Superior temporal gyrus (tissue), 1 donor: ENCODE data around the gene DHDH.
A peak's percentile ranks its signal among the peaks of the same experiment; 100 is the strongest.
"Not testable (repeated sequence)": the region's sequence is repeated elsewhere in the genome, so short reads cannot be mapped to it uniquely, and the experiment has no call there.

Source experiments
- DNase-seq: peaks from one replicate; pipeline ENCODE4 v3.0.0-alpha.2; 2016; ENCODE audit errors: extremely low spot score

The DHDH gene

DNA sequence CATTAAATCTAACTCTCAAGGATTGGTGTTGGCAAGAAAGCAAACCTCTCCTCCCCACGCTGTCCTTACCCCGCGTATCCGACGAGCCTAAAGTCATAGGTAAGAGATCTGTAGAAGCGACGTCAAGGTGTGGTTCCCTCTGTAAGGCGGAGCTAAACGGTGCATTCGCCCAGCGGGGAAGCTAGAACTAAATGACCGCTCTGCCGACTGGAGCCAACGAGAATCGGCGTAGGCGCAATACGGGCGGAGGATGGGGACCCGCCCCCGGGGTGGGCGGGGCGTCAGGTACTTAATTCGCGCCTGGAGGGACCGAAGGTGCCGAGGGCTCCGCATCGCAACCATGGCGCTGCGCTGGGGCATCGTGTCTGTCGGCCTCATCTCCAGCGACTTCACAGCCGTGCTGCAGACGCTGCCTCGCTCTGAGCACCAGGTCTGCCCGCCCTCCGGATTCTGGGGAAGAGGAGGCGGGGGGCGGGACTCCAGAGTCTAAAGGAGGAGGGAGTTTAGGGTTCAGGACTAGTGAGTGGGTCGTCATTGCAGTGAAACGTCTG is at the start of gene DHDH:
TSS of gene DHDH (plus strand) at position 318 of the 551 bp plus-strand sequence. CDS start at position 341, 23 bp downstream.
- DNase-seq, result peak; percentile 55

DNA sequence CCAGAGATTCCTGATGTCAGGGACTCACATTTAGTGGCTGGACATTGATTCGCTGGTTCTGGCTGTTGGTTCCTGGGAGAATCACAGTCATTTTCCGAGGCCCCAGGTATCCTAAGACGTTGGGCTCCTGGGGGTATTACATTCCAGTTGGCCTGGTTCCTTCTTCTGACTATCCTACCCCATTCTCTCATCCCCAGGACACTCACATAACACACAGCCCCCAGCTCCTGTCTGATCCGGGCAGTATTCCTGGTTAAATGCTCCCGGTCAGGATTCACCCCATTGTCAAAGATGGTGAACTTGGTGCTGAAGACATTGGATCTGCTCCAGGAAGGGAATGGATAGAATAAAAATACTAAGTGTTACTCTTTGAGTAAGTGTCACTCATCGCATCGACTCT is 49.8 kb upstream of the DHDH start:
- no peak for DNase-seq

- DNase-seq, result no peak
These were observed 45.5 kb upstream of the DHDH start for GRCh38 chr19:48887861-48888612.

DNA sequence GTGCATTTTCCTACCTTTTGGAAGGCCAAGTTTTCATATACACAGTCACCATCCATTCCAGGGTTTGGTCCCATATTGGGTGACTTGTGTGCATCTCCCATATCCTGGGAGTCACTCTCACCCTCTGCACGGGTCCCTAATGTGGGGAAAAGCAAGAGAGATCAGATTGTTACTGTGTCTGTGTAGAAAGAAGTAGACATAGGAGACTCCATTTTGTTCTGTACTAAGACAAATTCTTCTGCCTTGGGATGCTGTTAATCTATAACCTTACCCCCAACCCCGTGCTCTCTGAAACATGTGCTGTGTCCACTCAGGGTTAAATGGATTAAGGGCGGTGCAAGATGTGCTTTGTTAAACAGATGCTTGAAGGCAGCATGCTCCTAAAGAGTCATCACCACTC is 44.0 kb upstream of the DHDH start:
- not testable (repeated sequence) for DNase-seq

GRCh38 chr19:48890551-48890950 is 42.9 kb upstream of the DHDH start:
- DNase-seq, result no peak

DNA sequence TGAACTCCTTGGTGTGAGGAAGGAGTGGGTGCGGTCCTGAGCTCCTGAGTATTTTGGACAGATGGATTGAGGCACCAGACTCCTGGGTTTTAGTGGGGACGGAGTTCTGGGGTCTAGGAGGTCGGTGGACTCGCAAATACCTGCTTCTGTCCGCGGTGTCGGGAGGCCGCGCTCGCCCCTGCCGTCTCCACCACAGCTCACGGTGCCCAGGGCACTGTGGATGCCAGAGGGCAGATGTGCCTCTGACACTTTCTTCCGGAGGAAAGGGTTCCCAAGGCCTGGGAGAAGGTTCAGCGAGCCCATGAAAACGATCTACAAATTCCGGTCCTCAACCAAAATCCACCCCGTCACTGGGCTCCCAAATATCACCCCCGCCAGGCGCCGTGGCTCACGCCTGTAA is 38.3 kb upstream of the DHDH start:
- no peak for DNase-seq

DNA sequence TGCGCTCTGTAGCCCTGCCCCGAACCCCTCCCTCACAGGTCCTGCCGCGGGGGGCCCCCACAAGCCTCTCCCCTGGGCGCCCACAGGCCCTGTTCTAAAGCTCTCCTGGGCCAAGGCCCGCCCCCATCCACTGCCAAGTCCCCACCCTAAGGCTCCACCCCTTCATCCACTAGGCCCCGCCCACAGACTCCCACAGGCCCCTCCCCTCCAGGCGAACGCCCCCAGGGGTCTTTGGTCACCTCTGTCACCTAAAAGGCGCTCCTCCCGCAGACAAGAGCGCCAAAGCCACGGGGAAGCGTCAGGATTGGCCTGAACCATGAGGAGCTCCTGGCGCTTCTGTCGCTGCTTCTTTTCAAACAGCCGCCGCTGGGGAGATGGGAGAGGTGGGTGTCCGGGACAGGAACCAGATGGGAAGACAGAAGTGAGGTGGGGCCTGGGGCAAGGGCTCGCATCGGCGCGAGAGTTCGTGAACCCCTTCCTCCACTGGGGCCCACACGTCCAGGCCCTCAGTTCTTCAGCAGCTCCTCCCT is 37.2 kb upstream of the DHDH start:
- DNase-seq, result no peak

- DNase-seq, result no peak
These were observed 36.3 kb upstream of the DHDH start for GRCh38 chr19:48897181-48897580.

- not testable (repeated sequence) for DNase-seq
These were observed 34.1 kb upstream of the DHDH start for GRCh38 chr19:48899386-48899749.

DNA sequence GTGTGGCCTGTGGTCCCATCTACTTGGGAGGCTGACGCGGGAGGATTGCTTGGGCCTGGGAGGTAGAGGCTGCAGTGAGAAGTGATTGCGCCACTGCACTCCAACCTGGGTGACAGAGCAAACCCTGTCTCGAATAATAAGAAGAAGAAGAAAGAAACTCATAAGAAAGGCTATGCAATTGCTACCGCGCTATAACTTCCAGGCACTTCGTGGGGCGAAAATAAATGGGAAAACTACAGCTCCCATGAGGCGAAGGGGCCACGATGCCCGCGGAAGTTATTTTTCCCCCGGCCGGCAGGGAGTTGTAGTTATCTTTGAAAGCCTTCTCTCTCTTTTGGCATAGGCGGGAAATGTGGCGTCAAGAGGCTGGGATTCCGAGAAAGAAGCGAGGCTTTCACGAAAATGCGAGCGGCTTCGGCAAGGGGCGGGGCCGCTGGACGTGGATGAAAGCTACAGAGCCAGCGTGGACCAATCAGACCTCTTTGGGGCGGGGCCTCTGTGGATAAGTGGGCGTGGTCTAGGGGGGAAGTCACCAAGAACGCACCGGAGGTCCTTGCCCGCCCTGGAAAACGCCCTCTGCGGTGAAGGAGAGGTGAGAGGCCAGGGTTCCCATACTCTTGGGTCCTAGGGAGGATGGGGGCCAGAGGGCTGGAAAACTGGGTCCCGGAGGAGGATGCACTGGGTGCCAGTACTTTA is 33.6 kb upstream of the DHDH start, which contains the start of gene NUCB1:
TSS of gene NUCB1 (plus strand) at position 532 of the 696 bp plus-strand sequence. CDS start 485 bp downstream, outside the sequence.
- DNase-seq, result peak; percentile 99

- DNase-seq, result peak; percentile 26
These were observed 32.8 kb upstream of the DHDH start for GRCh38 chr19:48900477-48901406.

DNA sequence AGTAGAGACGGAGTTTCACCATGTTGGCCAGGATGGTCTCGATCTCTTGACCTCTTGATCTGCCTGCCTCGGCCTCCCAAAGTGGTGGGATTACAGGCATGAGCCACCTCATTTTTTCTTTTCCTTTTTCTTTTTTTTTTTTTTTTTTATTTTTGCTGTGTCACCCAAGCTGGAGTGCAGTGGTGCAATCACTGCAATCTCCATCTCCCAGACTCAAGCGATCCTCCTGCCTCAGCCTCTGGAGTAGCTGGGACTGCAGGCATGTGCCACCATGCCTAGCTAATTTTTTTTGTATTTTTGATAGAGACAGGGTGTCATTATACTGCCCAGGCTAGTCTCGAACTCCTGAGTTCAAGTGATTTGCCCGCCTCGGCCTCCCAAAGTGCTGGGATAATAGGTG is 31.2 kb upstream of the DHDH start:
- DNase-seq, result not testable (repeated sequence)

GRCh38 chr19:48903788-48904187 is 29.7 kb upstream of the DHDH start:
- DNase-seq, result not testable (repeated sequence)

- DNase-seq, result no peak
These were observed 27.8 kb upstream of the DHDH start for GRCh38 chr19:48905664-48906063.

DNA sequence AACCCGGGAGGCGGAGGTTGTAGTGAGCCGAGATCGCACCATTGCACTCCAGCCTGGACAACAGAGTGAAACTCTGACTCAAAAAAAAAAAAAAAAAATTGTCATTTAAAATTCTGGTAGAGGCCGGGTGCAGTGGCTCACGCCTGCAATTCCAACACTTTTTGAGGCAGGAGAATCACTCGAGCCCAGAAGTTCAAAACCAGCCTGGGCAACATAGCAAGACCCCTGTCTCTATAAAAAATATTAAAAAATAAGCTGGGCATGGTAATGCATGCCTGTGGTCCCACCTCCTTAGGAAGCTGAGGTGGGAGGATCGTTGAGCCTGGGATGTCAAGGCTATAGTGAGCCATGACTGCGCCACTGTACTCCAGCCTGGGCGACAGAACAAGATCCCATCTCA is 27.2 kb upstream of the DHDH start:
- no peak for DNase-seq

GRCh38 chr19:48907671-48908070 is 25.8 kb upstream of the DHDH start:
- no peak for DNase-seq

- DNase-seq, result not testable (repeated sequence)
These were observed 23.9 kb upstream of the DHDH start for GRCh38 chr19:48909424-48910077.

DNA sequence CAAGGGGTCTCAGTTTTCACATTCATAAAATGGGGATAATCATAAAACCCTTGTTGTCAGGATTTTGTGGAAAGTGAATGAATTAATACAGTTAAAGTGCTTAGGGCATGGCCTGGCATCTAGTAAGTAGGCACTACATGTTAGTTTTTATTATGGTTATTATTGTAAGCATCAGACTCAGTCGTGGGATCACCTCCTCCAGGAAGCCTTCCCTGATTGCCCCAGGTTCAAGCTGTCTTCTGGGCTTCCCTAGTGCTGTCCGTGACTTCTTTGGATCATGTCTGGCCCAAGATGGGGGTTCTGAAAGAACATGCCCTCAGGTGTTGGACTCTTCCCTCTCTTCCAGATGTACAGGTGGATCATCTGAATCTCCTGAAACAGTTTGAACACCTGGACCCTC is 22.7 kb upstream of the DHDH start:
- no peak for DNase-seq

DNA sequence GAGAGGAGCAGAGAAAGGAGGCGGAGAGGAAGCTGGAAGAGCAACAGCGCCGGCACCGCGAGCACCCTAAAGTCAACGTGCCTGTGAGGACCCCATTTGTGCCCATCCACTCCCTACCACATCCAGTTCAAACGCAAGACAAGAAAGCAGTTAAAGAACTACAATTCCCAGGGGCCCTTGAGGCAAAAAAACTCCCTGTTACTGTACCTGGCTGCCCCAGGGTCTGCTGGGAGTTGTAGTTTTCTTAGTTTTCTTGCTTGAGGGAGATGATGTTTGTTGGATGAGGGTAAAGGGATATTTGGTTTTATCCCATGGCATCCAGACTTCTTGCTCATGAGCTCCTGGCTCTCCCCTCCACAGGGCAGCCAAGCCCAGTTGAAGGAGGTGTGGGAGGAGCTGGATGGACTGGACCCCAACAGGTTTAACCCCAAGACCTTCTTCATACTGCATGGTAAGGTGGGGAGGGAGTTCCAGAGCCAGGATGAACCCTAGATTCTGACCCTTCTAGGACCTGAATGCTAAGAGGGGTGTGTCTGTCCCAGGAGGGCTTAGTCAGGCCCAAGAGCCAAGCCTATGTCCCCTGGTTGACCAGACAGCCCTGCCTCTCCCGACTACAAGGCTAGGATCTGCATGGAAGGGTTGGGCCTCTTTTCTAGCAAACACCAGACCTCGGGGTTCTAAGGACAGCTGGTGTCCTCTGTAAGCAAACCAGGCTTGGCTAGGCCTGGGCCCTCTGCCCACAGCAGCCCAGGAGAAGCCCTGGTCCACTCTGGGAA is 20.2 kb upstream of the DHDH start:
- DNase-seq, result no peak

DNA sequence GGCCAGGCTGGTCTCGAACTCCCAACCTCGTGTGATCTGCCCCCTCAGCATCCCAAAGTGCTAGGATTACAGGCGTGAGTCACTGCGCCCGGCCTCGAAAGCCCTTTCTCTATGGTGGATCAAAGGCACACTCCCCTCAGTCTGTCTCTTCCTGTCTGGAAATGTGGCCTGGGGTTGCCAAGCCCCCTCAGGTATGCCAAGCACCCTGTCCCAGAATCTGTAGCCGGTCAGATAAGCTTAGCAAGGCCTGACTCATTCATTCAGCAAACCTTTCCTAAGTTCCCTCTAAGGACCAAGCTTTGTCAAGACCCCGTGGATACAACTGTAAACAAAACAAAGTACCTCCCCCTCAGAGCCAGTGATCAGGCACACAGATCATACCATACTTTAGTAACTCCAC is 19.3 kb upstream of the DHDH start:
- DNase-seq, result no peak
